WI38 (cell line): ENCODE data around the gene BMPR1A.

Source experiments
- H3K4me3 ChIP-seq: 2 replicates; pipeline ENCODE4 v1.5.1; 2011; ENCODE audit warnings: low read depth, mild to moderate bottlenecking, control low read depth, low read length
- TF ChIP-seq, protein P1 (sequence below): IDR thresholded peaks from 2 replicates; pipeline ENCODE4 v1.5.1; 2012; ENCODE audit warnings: low read depth, mild to moderate bottlenecking, control low read depth, low read length

BMPR1A gene

GRCh38 chr10:86792461-86793167 is 36.2 kb downstream of the BMPR1A start:
- H3K4me3 ChIP-seq, result no peak overlapping the region
- TF ChIP-seq, protein P1, sequence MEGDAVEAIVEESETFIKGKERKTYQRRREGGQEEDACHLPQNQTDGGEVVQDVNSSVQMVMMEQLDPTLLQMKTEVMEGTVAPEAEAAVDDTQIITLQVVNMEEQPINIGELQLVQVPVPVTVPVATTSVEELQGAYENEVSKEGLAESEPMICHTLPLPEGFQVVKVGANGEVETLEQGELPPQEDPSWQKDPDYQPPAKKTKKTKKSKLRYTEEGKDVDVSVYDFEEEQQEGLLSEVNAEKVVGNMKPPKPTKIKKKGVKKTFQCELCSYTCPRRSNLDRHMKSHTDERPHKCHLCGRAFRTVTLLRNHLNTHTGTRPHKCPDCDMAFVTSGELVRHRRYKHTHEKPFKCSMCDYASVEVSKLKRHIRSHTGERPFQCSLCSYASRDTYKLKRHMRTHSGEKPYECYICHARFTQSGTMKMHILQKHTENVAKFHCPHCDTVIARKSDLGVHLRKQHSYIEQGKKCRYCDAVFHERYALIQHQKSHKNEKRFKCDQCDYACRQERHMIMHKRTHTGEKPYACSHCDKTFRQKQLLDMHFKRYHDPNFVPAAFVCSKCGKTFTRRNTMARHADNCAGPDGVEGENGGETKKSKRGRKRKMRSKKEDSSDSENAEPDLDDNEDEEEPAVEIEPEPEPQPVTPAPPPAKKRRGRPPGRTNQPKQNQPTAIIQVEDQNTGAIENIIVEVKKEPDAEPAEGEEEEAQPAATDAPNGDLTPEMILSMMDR, result no peak

DNA sequence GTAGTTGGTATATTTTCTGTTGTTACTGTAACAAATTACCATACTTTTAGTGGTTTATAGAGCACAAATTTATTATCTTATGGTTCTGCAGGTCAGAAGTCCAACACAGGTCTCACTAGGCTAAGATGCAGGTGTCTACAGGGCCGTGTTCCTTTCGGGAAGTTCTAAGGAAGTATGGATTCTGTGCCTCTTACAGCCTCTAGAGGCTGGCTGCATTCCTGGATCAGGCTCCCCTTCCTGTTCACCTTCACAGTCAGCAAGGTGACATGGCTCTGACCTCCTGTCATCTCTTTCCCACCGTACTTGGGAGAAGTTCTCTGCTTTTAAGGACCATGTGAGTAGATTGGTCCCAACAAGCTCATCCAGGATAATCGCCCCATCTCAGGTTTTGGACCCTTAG is 37.3 kb downstream of the BMPR1A start:
- no peak overlapping the region for H3K4me3 ChIP-seq
- TF ChIP-seq, protein P1, result no peak

DNA sequence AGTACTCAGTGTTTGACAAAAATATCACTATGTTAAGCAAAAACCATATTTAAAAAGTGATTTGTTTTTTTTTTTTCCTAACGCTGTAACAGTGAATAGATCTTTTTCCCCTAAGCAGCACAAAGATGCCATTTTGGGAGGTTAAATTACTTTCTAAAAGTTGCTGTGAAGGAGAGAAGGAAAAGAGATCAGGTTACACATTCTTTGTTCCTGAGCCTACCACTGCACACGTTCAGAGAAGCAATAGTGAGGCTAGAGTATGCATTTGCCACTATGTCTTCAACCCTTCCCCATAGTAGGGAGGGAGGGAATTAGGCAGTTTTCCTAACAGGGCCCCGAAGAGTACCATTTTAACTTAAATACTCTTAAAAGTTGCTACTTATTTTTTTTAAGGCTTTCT is 38.9 kb downstream of the BMPR1A start:
- H3K4me3 ChIP-seq, result no peak overlapping the region
- TF ChIP-seq, protein P1, result no peak

GRCh38 chr10:86798025-86798424 is 41.6 kb downstream of the BMPR1A start:
- TF ChIP-seq, protein P1, result no peak
- H3K4me3 ChIP-seq, result no peak overlapping the region

DNA sequence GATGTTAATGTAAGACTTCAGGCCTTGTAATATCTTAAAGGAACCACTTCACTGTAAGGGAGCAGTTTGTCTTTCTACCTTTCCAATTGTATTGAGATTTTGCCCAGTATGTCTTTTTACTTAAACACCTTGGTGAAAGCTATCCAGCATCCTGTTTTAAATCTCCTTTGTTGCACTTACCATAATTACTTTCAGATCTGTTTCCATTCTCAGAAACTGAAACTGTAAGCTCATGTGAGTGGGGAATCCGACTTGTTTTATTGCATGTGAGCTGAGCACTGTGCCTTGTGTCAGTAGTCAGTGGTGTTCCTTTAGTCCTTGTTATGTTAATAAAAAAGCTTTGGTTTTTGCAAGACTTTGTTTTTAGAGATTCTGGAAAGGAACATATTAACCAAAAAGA is 42.2 kb downstream of the BMPR1A start:
- TF ChIP-seq, protein P1, result no peak
- no peak overlapping the region for H3K4me3 ChIP-seq

DNA sequence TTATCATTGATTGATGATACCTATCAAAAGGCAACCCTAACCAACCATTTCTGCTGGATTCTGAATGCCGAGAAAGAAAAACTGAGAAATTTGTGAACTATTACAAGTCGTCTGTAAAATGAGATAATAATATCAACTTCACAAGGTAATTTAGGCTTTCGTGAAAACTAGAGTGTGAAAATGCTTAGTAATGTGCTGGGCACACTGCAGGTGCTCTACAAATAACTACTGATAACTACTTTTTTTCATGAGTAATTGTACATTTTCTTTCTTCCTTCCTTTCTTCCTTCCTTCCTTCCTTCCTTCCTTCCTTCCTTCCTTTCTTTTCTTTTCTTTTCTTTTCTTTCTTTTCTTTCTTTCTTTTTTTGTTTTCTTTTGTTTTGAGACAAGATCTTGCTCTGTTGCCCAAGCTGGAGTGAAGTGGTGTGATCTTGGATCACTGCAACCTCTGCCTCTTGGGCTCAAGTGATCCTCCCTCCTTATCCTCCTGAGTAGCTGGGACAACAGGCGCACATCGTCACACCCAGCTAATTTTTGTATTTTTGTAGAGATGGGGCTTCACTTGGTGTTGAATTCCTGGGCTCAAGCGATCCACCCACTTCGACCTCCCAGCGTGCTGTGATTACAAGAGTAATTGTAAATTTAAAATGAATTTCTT is 42.9 kb downstream of the BMPR1A start:
- TF ChIP-seq, protein P1, result no peak
- no peak overlapping the region for H3K4me3 ChIP-seq

GRCh38 chr10:86801995-86802394 is 45.6 kb downstream of the BMPR1A start:
- TF ChIP-seq, protein P1, result no peak
- no peak overlapping the region for H3K4me3 ChIP-seq
